HG02763 (cell line): ENCODE results near the gene SCNN1B.

ENCODE experiments used
- ATAC-seq: cut with Tn5 transposase; IDR thresholded peaks from one replicate; pipeline ENCODE4 v1.9.1; 2021; ENCODE audit warnings: mild to moderate bottlenecking, moderate library complexity; ENCODE audit not compliant: unreplicated experiment

SCNN1B gene

DNA sequence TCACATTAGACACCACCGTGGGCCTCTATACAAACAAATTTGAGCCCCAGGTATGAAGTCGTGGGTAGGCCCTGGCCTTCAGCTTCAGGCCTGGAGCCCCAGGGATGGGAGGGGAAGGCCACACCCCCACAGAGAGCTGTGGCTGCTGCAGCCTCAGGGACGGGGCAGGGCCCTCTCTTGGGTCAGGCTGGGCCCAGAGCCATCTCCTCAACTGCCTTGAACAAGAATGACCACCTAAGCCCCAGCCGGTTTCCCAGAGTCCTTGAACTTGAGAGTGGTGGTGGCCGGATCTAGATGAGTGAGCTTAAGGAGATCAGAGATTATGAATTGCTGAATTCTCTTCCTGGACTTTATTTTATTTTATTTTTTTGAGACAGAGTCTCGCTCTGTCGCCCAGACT lies 18.6 kb downstream of the SCNN1B start:
- no peak for ATAC-seq

DNA sequence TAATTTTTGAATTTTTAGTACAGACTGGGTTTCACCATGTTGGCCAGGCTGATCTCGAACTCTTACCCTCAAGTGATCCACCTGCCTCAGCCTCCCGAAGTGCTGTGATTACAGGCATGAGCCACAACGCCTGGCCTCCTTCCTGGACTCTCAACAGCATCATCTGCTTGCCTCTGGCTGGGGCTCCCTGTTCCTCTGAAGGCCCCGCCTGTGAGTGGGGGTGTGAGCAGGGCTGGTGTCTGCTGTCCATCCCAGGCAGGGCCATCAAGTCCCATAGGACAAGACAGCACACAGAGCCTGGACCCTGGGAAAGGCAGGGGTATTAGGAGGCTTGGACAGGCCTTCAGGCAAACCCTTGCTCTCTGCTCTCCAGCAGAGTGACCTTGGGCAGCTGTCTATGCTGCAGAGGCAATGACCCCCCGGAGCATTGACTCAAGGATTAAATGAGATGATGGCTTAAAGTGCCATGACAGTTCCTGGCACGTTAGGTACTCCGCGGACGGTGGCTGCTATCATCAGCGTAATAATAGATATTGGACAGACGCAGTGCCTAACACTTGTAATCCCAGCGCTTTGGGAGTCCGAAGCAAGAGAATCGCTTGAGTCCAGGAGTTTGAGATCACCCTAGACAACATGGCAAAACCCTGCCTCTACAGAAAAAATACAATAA lies 19.2 kb downstream of the SCNN1B start:
- ATAC-seq: no peak

DNA sequence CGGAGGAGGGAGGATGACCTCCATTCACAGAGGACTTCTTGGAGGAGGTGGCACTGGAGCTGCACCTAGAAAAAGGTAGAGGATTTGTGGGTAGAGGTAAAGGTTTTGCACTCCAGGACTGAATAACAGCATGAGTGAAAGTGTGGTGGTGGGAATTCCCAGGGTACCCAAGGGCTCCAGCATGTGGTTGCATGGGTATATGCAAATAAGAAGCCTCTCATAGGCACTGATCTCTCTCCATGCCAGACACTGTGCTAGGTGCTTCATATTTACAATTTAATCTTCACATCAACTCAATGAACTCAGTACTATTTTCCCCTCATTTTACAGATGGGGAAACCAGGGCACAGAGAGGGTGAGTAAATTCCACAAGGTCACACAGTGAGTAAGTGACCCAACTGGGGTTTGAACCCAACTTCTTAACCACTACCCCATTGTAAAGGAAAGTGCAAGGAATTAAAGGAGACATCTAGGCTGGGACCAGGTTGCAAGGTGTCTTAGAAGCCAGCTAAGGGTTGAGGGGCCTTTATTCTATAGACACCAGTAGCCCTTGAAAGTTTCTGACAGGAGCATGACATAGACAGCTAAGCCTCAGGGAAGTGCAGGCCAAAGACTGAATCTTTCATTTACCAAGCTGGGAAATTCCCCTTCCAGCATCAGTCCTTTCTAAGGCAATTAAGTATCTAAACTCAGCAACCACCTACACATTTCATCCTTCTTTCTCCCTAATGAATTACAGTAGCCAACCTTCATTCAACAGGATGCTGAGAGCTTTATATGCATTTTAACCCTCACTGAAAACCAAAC lies 21.3 kb downstream of the SCNN1B start:
- no peak for ATAC-seq

DNA sequence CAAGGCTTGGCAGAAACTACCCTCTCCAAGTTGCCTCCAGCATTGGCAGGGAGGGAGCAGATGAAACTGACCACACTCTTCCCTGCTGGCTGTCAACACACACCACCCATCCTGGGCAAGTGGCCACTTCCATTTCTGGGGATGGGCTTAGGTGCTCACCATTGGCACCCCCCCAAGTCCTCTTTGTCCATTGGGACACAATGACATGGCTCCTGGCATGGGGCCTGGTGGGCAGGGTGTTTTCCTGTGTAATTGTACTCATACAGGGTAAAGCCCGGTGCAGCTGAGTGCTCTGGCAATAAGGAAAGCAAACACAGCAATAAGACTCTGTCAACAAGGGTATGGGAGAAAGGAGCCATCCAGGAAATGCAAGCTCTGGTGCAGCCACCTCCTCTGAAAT lies 22.6 kb downstream of the SCNN1B start:
- no peak for ATAC-seq

DNA sequence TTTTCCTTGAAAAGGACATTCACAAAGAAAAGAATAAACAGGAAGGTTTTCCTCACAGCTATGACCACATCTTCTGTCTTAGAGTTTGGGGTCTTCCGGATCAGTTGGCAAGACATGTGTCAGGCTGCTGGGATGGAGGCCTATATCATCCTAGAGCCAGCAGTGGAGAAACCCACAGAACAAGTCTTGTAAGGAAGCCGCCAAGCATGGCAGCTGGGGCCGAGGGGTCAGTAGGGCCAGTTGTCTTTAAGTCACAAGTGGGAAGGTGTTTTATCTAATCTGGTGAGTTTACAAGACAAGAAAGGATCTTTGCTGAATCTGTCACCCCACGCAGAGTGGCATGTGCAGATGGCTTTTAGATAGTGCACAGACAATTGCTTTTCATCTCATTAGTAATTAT lies 25.7 kb downstream of the SCNN1B start:
- ATAC-seq: no peak

DNA sequence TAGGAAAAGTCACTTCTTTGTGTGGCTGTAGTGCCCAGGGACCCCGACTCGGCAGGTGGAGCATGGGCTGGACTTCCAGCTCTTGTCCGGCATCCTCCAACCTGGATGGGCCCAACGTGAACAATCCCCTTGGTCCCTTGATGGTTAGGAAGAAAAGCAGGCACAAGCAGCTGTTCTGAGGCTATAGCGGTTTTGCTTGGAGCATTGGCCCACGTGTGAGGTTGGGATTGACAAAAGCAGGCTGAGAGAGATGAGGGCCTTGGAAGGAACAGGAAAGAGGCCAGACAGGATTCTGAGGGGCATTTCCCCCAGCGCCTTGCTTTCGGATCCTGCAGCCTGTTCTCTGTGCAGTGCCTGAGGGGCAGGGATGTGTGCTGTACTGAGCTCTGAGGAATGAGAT lies 28.1 kb downstream of the SCNN1B start:
- ATAC-seq: no peak

DNA sequence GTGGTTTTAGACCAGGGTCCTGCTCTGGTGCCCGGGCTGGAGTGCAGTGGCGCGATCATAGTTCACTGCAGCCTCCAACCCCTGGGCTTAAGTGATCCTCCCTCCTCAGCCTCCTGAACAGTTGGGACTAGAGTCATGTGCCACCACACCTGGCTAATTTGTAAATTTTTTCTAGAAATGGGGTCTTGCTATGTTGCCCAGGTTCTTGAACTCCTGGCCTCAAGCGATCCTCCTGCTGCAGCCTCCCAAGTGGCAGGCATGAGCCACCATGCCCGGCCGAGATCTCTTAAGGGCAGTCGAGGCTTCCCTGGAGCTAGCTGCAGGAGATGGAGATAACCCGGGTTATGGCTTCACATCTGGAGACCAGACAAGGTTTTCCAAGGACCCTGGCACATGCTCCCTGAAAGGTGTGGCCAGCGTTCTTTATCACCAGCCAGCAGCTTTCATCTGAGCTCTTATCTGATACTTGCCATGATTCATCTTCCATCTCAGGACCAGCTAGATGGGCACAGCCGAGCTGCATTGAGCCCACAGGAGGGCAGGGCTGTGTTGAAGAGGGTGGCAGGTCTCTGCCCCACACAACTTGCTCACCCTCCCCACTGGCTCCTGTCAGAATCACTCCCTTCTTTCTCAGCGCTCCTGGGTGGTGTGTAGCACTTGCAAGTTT lies 28.6 kb downstream of the SCNN1B start:
- no peak for ATAC-seq

DNA sequence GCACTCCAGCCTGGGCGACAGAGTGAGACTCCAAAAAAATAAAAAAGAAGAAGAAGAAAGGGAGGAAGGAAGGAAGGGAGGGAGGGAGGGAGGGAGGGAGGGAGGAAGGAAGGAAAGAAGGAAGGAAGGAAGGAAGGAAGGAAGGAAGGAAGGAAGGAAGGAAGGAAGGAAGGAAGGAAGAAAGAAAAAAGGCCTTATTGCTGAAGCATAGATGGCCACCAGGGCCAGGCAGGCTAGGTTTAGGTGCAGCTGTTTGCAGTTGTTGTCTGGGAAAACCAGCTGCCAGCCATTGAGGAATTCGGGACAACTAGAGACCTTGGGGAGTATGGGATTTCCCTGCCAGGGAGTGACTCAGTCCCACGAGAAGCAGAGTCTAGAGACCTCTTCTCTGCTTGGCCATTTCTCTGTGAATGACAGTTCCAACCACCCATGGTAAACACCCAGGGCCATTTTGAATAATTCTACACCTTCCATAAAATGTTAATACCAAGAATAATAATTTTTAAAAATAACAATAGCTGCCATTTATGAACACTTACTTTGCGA lies 31.0 kb downstream of the SCNN1B start:
- ATAC-seq: no peak

DNA sequence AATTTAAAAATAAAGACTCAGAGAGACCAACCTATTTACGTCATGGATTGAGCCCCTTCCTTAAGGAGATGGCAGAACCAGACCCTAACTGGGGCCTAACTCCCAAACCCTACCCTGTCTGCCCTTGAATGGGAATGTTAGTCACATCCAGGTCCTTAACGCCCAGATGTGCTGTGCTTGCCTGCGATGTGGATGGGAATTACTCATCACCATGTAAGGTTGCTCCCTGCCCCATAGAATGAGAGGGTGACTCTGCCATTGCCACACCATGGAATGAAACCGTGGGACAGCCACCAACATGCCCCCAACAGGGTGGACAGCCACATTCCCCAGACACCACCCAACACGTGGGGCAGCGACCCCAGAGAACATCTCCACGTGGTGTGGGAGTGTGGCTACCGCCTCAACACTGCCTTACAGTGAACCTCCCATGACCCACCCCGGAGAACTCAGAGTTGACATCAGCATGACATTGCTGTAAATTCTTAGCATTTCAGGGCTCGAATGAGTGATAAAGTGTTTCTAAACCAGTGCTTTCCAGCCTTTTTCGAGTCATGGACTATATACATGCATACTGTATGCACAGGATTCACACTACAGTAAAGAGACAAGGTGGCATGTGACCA lies 31.8 kb downstream of the SCNN1B start:
- ATAC-seq: no peak

DNA sequence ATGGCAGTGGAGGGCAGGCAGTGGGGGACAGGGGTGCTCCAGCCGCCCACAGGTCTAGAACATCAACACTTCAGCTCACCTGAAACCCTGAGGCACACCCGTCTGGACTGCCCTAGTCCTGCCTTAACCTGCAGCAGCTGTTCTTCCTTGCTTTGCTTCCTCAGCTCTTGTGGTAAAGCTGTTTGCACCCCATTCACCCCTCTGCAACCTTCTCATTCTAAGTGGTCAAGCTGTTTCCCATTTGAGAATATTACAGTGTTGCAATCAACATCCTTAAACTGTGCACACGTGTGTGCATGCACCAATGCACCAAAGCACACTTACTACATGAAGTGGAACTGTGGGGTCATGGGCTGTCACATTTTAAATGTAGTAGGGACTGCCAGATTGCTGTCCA lies 32.4 kb downstream of the SCNN1B start:
- no peak for ATAC-seq

DNA sequence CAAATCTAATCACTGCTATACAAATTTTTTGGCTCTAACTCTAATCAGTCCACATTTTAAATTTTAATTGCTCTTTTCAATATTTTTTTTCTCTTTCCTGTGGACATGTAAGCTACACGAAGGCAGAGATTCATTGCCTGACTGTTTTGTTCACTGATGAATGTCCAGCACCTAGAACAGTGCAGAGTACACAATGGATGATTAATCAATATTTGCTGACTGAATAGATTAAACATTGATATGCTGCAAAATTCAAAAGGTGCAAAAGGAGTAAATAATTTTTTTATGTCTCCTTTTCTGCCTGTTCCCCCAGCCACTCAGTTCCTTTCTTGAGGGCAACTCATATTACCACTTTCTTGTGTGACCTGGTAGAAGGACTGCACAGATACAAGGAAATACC lies 32.8 kb downstream of the SCNN1B start:
- ATAC-seq: no peak

DNA sequence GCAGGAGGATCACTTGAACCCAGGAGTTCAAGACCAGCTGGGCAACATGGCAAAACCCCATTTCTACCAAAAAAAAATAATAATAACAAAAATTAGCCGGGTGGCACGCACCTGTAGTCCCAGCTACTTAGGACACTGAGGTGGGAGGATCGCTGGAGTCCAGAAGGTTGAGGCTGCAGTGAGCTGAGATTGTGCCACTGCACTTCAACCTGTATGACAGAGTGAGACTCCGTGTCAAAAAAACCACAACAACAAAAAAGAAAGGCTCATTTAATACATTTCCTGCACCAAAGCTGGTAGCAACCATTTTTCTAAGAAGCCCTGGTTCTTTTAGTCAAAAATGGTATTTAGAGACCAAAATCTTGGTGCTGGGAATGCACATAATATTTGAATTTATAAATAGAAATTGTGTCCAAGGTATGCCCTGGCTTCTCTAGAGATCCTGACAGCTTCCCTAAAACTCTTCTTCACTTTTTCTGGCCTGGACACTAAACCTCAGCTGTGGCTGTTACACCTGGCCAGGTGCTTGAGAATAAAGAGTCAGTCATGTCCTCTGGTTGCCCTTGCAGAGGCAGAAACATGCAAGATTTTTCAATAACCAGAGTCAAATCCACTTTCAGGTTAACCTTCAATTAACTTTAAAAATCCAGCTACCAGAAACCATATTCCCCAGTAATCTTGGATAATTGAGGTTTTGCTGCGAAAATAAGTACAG lies 35.9 kb downstream of the SCNN1B start:
- no peak for ATAC-seq

DNA sequence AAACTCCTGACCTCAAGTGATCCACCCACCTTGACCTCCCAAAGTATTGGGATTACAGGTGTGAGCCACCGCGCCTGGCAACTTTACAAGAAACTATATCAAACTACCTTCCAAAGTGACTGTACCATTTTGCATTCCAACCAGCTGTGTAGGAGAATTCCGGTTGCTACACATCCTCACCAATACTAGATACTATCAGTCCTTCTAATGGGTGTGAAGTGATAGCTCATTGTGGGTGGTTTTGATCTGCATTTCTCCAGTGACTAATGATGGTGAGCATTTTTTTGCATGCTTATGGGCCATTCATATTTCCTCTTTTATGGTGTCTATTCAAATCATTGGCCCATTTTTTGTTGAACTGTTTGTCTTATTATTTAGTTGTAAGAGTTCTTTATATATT lies 37.7 kb downstream of the SCNN1B start:
- no peak for ATAC-seq

DNA sequence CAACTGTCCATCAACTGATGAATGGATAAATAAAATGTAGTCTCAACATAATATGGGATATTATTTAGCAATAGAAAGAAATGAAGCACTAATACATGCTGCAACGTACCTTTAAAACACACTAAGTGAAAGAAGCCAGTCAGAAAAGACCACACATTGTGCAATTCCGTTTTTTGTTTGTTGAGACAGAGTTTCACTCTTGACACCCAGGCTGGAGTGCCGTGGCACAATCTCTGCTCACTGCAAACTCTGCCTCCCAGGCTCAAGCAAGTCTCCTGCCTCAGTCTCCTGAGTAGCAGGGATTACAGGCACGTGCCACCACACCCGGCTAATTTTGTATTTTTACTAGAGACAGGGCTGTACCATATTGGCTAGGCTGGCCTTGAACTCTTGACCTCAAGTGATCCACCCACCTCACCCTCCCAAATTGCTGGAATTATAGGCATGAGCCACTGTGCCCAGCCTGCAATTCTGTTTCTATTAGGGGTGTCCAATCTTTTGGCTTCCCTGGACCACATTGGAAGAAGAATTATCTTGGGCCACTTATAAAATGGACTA lies 40.1 kb downstream of the SCNN1B start:
- no peak for ATAC-seq

DNA sequence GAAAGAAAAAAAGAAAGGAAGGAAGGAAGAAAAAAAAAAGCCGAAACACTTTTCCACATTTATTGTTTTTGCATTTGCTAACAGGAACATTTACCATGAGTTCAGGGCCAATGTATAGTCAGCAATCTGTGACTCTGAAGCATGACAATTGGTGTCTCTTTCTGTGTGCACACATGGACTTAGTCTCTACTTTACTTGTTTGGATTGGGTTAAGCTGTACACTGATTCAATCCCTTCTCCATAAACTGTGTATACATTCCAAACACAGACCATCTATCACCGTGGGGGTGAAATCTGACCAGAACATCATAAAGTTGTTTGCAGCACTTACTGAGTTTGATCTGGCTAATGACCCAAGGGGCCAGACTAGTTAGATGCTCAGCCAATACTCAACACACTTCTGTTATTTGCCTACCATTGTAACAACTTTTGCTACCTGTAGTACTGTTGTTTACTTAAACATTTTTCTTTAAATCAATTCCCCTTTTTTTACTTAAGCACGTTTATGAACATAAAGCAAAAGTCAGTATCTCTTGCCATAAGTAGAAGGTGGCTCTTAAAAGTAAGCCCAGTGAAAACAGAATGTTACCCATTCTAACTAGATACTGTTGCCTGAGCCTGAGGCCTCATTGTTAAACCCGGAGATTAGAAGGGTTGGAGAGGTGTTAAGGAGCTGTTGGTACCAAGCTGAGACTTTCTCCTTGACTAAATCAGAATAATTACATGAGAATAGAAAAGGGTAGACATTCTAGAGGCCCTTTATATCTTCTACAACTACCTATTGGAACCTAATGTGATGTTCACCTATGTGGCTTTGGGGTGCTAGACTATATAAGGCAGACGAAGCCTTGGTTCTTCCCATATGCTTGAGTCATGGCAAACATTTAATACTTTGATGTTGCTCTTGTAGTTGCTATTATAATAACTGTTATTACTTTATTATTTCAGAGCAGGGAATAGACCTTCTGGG lies 41.8 kb downstream of the SCNN1B start:
- no peak for ATAC-seq

DNA sequence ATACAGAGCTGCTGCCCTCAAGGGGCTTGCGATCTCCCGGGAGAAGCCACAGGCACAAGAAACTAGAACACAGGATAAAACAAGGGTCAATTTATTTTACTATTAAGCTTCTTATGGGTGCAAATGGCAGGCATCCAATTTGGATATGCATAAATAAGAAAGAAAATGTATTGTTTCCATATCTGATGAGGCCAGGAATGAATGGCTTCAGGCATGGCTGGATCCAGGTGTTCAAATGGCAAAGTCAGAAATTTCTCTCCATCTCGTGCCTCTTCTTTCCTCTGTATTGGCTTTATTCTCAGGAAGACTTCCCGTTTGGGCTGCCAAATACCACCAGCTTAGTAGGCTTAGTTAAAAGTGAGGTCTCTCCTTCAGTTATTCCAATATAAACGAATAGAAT lies 43.1 kb downstream of the SCNN1B start:
- ATAC-seq: no peak

DNA sequence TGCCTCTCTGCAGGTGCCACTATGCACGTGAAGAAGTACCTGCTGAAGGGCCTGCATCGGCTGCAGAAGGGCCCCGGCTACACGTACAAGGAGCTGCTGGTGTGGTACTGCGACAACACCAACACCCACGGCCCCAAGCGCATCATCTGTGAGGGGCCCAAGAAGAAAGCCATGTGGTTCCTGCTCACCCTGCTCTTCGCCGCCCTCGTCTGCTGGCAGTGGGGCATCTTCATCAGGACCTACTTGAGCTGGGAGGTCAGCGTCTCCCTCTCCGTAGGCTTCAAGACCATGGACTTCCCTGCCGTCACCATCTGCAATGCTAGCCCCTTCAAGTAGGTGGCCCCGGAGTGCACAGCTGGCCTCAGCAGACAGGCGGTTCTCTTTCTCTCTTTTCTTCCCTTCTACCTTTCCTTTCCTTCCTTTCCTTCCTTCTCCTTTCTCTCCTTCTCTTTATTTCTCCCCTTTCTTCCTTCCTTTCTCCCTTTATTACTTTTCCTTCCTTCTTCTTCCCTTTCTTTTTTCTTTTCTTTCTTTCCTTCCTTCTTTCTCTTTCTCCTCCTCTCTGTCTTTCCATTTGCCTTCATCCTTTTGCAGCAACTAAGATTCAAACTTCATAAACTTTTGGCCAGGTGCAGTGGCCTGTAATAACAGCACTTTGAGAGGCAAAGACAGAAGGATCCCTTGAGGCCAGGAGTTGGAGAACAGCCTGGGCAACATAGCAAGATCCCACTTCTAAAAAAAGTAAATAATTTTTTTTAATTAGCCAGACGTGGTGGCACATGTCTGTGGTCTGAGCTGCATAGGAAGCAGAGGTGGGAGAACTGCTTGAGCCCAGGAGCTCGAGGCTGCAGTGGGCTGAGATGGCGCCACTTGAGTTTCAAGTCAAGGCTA lies 46.7 kb downstream of the SCNN1B start:
- no peak for ATAC-seq

DNA sequence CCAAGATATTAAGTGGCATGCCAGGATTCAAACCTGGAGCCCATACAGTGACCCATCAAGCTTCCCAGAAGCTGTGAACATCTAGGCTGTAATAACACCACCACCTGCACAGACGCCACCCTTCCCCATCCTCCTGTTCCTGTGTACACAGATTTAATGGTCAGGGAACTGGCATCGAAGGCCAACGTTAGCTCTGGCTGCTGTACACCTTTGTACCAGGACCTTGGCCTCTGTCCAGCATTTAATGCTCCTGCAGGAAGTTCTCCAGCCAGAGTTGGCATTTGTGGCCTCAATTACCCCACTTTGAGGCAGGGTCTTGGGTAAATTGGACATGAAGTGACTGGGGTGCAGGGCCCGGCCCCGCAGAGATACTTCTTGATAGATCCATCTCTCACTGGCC lies 49.3 kb downstream of the SCNN1B start:
- ATAC-seq: no peak
